Ammon's horn (tissue), 1 donor: Measurements from ENCODE around the gene TEKT3.

Experiments
- DNase-seq: peaks from one replicate; pipeline ENCODE4 v3.0.0-alpha.2; 2016; ENCODE audit warnings: low spot score

TEKT3 gene

GRCh38 chr17:15265131-15265530 lies 76.3 kb downstream of the TEKT3 start, which contains the start of gene PMP22:
Gene PMP22, minus strand, starts transcription at chr17:15265326. Its CDS starts 4,599 bp downstream, at chr17:15260727.
- no peak for DNase-seq

GRCh38 chr17:15264542-15264941 lies 76.9 kb downstream of the TEKT3 start:
- DNase-seq, result no peak

- DNase-seq, result no peak
Observed at GRCh38 chr17:15263680-15264079, 77.7 kb downstream of the TEKT3 start.

- DNase-seq, result peak; percentile 81
Observed at GRCh38 chr17:15263206-15263579, 78.2 kb downstream of the TEKT3 start.

GRCh38 chr17:15262291-15263205 lies 78.8 kb downstream of the TEKT3 start:
- peak; percentile 95 for DNase-seq

- DNase-seq, result peak; percentile 50
Observed at GRCh38 chr17:15261802-15262290, 79.6 kb downstream of the TEKT3 start.

- DNase-seq, result peak; percentile 69
Observed at GRCh38 chr17:15261258-15261801, 80.1 kb downstream of the TEKT3 start.

GRCh38 chr17:15260376-15261257 lies 80.8 kb downstream of the TEKT3 start:
- DNase-seq, result peak; percentile 84

- no peak for DNase-seq
Observed at GRCh38 chr17:15257796-15258512, 83.4 kb downstream of the TEKT3 start.

GRCh38 chr17:15257258-15257788 lies 84.1 kb downstream of the TEKT3 start:
- peak; percentile 96 for DNase-seq

GRCh38 chr17:15256689-15257088 lies 84.7 kb downstream of the TEKT3 start:
- no peak for DNase-seq

- DNase-seq, result no peak
Observed at GRCh38 chr17:15255713-15256454, 85.5 kb downstream of the TEKT3 start.
